ENCODE results near the gene POC1B.

POC1B gene

DNA sequence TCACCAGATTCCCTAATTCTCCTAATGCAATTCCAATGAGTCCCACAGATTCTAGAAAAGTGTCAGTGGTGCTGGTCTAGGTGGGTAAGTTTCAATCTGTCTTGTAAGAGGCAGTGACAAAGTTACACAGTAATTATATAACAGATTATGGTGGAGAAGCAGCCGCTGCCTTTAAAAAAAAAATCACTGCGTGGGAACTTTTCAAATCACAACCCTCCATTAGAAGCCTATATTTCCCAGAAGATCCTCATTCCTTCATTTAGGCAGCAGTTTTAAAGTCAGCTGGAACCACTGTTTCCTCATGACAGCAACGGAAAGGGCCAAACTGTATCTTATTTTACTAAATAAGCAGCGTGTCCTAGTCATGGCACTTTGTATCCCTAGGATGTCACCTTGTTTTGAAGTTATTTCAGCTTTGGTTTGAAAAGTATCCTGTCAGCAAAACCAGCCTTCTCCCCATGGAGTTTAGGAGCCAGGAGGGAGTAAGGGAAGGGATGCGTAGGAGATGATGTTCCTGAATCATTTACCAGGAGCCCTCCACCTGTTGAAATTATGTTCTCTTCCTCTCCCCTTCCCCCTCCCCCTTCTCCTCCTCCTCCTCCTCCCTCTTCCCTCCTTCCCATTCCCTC, 145.9 kb downstream of the POC1B start:
- DNase-seq, result no peak

DNA sequence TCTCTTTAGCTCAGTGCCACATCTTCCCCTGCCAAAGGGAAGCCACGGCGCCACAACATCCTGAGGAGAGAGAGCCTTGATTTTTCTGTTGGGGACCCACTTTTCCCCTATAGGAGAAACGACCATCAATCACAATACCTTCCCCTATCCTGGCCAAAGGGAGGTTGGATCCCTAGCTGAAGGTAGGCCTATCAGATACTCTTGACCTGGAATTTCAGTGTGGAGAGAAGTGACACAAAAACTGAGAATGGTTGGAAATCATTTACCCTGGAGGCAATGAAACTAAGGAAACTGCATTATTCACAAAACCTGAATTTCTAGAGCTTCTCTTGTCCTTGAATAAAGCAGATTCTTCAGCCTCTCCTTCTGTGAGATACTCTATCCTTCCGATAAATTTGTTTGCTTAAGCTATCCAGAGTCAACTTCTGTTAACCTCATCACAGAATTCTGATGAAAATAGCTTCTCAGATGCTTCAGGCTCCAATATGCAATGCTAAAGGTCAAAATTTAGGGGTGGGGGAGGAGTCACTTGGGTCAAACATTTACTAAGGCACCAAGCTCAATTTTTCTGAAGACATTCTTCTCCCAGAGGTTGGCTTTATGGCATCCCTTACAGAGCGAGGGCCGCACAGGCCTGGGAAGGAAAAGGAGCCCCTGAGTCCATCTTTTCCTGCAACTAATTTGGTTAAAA, 146.6 kb downstream of the POC1B start:
- DNase-seq, result no peak

DNA sequence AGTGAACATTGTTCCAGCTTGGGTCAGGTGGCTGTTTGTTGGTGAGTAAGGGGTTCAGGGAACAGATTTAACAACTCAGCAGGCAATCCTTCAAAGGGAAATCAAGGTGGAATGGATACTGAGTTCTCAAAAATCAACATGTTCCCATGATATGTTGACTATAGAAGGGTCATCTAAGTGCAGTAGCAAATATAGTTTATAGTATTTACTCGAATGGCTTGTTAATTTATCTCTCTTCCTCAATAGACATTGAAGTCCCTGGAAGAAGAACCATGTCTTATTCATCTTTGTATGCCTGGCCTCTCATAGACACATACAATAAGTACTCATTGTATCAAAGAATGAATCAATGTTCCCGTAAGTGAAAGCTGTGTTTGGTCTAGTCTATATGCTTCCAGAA, 149.0 kb downstream of the POC1B start:
- DNase-seq, result no peak

DNA sequence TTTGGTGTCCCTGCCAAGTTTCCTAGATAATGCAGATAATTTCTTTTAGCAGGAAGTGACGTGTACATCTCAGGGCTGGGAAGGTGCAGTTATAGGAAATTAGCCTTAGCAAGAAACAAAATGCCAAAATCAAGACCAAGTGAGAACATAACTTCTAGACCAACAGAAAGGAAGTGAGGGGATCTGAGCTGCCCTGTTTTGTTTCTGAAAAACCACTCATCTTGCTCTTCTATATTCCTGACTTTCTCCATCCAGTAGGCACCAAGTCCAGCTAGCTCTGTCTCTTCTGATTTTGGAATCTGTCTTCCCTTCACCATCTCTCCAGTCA, 149.7 kb downstream of the POC1B start:
- DNase-seq, result no peak

DNA sequence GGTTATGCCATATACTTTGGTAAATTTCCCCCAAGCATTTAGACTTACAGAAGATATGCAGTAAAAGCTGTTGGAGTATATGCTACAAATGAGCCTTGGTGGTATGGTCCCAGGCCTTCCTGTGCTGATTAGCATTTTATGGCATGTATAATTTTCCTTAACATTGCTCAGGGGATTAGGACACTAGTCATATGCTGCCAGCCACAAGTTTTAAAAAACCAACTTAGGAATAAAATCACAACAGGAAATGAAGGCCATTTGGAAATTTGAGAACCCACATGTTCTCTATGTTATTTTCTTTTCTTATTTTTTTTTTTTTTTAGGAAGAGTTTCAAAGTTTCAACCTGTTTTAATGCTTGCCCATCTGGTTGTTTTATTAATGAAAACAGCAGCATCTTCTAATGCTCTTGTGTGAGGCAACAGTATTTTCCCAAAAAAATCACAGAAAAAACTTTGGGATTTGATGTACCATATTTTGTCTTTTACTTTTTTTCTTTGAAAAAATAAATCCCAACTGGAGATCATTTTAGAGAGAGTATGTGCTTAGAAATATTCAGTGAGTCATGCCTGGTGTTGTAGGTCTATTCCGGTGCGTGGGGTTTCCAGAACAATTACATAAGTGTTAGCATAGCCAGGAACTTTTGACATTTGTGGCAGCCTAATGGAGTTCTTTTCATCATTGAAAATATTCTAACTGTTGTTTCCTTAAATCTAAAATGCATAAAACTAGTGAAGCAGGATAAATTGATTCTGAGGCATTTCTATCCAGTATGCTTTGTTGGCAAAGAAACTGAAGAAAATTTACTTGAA, 151.9 kb downstream of the POC1B start:
- no peak for DNase-seq

DNA sequence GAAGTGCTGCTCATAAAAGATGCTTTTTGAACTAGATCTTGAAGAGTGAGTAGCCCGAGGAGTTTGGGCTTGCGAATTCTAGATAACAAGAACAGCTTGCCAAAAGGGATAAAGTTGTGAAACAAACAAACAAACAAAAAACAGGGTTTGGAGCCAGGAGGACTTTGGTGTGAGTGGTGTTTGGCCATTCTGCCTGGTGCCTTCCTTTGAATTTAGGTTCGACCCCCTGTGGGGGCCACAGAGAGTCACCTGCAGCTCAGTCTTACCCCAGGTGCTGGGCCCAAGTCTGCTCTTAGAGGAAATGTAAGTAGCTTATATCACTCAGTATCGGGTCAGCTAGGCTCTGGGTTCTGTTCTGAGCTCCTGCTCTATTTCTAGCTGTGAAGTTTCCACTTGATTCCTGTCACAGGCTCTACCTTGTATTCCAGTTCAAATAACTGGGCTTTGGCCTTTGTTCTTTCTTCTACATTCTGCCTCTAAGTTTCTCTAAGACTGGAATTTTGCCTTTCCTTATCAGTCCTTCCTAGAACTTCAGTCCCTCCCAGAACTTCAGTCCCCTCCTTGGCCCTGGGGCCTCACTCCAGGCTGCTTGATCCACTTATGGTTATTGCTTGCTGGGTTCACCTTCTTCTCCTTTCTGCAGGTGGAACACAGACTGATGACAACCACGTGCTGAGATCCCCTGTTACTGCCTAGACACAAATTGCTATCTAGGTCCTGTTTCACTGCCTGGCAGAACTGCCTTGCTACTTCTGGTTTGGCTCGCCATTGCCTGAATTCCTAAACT, 153.1 kb downstream of the POC1B start:
- no peak for DNase-seq

DNA sequence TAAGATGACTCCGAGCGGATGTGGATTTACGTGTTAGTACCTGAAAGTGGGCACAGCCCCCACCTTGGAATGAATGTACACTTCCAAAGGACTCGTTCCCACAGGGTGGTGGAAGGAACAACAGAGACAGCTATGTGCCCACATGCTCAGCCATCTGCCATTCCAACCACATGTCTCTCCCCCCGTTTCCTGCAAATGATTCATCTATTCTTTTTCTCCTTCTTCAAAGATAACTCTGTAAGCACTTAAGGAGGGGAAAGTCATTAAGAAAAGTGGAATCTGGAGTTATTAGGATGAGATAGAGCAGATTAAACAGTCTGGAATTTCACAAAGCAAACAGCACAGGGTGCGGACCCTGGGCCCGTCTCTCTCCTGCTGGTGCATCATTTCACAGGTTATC, 155.0 kb downstream of the POC1B start:
- no peak for DNase-seq

DNA sequence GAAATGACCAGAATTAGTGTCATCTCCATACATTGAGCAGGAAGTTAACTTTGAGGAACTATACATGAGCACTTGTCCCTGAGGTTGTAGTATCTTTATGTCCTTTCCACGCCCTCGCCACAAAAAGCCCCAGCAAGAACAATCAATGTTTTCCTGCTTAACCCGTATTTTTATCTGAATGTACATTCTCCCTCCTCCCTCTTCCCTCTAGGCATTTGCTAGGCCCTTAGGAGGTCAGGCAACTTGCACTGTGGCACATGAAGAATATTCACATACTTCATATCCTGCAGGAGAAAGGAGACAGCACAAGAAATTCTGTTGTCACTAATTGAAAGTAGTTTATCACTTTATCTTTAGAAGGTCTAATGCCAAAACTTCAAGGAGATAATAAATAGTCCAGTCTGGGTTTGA, 155.4 kb downstream of the POC1B start:
- no peak for DNase-seq
